Caco-2 (cell line): ENCODE measurements around the gene TGM1. TPM values are rescaled to one million over a fixed set of nuclear protein-coding genes. Genes with fewer than 3 reads are reported as not detected.

ENCODE experiments used
- BruUV-seq: library from RNA; stranded (reverse); fragments of 400-500 nt; replicated peaks from 2 replicates; lab custom pipeline; 2021; lab: Mats Ljungman, UMichigan
- CTCF ChIA-PET: fragments of 300-600 bp; sonication (Branson Sonifier 250); formaldehyde crosslinking; loops from one replicate; lab custom pipeline; 2022; ENCODE audit warnings: antibody characterized with exemption; lab: Charles Lee
- POLR2A ChIA-PET: fragments of 300-600 bp; sonication (Branson Sonifier 250); formaldehyde crosslinking; loops from one replicate; lab custom pipeline; 2022; ENCODE audit warnings: antibody characterized with exemption; lab: Charles Lee
- DNase-seq, 2 experiments: peaks; one replicate each; pipeline versions ENCODE4 v3.0.0 to v3.0.0-alpha.2; 2020 to 2022
- H3K27me3 ChIP-seq: replicated peaks from 2 replicates; pipeline ENCODE4 v1.6.0; 2011; ENCODE audit warnings: low read length; ENCODE audit not compliant: control insufficient read depth, insufficient read depth
- H3K36me3 ChIP-seq: 2 replicates; pipeline ENCODE4 v1.5.1; 2011; ENCODE audit warnings: low read length; ENCODE audit not compliant: control insufficient read depth, insufficient read depth
- H3K4me1 ChIP-seq: fragments of 250-450 bp; sonication (Bioruptor Pico); 2 replicates; pipeline ENCODE4 v1.5.1; 2020; ENCODE audit warnings: mild to moderate bottlenecking
- H3K4me3 ChIP-seq: 2 replicates; pipeline ENCODE4 v1.5.1; 2011; ENCODE audit warnings: low read depth, mild to moderate bottlenecking, control low read depth, low read length
- H3K9me3 ChIP-seq: fragments of 250-450 bp; sonication (Bioruptor Pico); 2 replicates; pipeline ENCODE4 v1.5.1; 2020; ENCODE audit warnings: mild to moderate bottlenecking, moderate library complexity
- H3K27ac Mint-ChIP-seq: one replicate; pipeline ENCODE4 v1.8.0; 2022; ENCODE audit warnings: mixed read lengths; ENCODE audit not compliant: unreplicated experiment
- H3K27me3 Mint-ChIP-seq: one replicate; pipeline ENCODE4 v1.8.0; 2022; ENCODE audit warnings: mixed read lengths; ENCODE audit not compliant: insufficient read depth, unreplicated experiment
- H3K36me3 Mint-ChIP-seq: one replicate; pipeline ENCODE4 v1.8.0; 2022; ENCODE audit warnings: mild to moderate bottlenecking, mixed read lengths; ENCODE audit not compliant: insufficient read depth, unreplicated experiment
- H3K4me1 Mint-ChIP-seq: one replicate; pipeline ENCODE4 v1.8.0; 2022; ENCODE audit warnings: low read depth, mixed read lengths; ENCODE audit not compliant: unreplicated experiment
- H3K4me3 Mint-ChIP-seq: one replicate; pipeline ENCODE4 v1.8.0; 2022; ENCODE audit warnings: mild to moderate bottlenecking, moderate library complexity, mixed read lengths; ENCODE audit not compliant: unreplicated experiment
- H3K9me3 Mint-ChIP-seq: one replicate; pipeline ENCODE4 v1.8.0; 2022; ENCODE audit warnings: mixed read lengths; ENCODE audit not compliant: unreplicated experiment
- CTCF ChIP-seq, 2 experiments: fragments of 200-600 bp in 1 of 2; IDR thresholded peaks; 1 replicate in 1 of 2; 2 replicates in 1 of 2; pipeline versions ENCODE4 v1.5.1 to v1.8.0; 2011 to 2022; ENCODE audit warnings: antibody characterized with exemption in 1 of 2, control low read depth in 1 of 2, inconsistent platforms in 1 of 2, low read depth in 1 of 2, low read length in 1 of 2, mild to moderate bottlenecking in 1 of 2, moderate library complexity in 1 of 2; ENCODE audit not compliant: insufficient read depth in 1 of 2, severe bottlenecking in 1 of 2, unreplicated experiment in 1 of 2
- intact Hi-C: fragments of 100-400 bp; cut with micrococcal nuclease; formaldehyde crosslinking; loops from one replicate; pipeline ENCODE4 v1.10.0; 2022; ENCODE audit not compliant: unreplicated experiment
- total RNA-seq: library from RNA; stranded (reverse); gene quantifications from 2 replicates; pipeline ENCODE4 v1.2.3, GENCODE V29; 2022

Gene TGM1
- total RNA-seq, 1 experiment from 2014 or later, result 5.9 TPM

GRCh38 chr14:24213866-24214662, 48.9 kb downstream of the TGM1 start:
- Histone ChIP-seq H3K36me3 (peaks cover 1% of the 10 kb centered on the region), H3K4me3 (peak overlapping the region; percentile 88), H3K27me3 (no peaks in the 10 kb centered on the region), H3K9me3 (no peaks in the 10 kb centered on the region), H3K4me1 (peaks cover 12% of the 10 kb centered on the region)
- ChIA-PET POLR2A (interaction anchor here (0.6 to 3.0 kb wide), 11 partner anchors 17 to 230 kb away, joined by 3 to 28 read pairs (median 5); partner anchors contain the start of genes CIDEB, DCAF11, EMC9 and PSME2), CTCF (interaction anchor here (0.7 to 1.6 kb wide), 8 partner anchors 24 to 94 kb away, joined by 3 to 10 read pairs (median 4); partner anchors contain the start of genes CIDEB, IRF9 and TINF2)
- BruUV-seq, result TSS peak; percentile 88
- TF ChIP-seq CTCF (IDR thresholded peaks at IDR 0.05; ENCODE audit: insufficient read depth in 1 of 2, low read depth in 1 of 2, low read length in 1 of 2, severe bottlenecking in 1 of 2, unreplicated experiment in 1 of 2), result no peak
- DNase-seq, result no peak
- Mint-ChIP-seq H3K36me3 (peaks cover 59% of the 10 kb centered on the region), H3K4me3 (peak overlapping the region; percentile 91), H3K9me3 (no peaks in the 10 kb centered on the region), H3K27ac (peak overlapping the region; percentile 97), H3K27me3 (no peaks in the 10 kb centered on the region), H3K4me1 (peaks cover 13% of the 10 kb centered on the region)
- intact Hi-C loops, result loop anchor here (1.0 to 2.0 kb wide), 2 partner anchors 19 to 73 kb away; partner anchors contain the start of genes EMC9 and TM9SF1

DNA sequence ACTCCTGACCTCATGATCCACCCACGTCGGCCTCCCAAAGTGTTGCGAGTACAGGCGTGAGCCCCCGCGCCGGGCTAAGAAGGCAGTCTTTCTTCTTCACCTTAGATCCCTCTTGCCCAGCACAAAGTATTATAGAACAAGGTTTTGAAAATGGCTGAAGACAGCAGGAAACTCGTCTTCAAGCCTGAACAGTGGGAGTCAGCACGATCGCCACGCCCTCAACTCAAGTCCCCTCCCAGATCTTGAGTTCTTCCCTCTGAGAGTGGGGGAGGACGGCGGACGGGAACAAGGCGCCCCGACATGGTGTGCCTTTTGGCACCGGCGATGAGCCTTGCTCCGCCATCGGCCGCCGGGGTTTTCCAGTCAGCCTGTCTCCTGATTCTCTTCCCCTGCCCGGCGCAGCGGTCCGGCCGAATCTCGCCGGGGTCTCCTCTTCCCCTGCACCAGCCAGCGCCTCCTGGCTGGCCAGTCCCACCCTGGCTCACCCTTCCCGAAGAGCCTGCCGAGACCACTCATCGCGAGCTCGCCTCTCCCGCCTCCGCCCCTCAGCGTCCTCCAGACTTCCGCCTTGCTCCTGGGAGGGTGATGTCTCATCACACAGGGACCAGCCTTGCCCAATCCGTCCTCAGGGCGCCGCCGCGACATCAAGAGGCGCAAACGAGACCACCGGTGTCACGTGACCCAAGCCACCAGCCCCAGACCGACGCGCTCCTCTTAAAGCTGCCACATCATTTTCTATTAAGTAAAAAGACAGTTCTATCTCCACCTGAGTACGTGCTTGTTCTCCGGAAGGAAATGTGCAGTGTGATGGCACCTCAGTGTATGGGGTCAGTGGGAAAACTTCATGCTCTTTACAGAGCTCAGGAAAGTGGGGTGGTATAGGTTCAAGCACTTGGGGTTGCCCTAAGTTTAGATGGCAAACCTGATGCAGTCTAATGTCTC, 49.8 kb downstream of the TGM1 start, which contains the start of gene CHMP4A:
TSS of gene CHMP4A (minus strand) at position 565 of the 942 bp plus-strand sequence. CDS start at position 516, 49 bp downstream.
- intact Hi-C loops, result loop anchor here (1.0 to 2.0 kb wide), 2 partner anchors 18 to 72 kb away; partner anchors contain the start of genes EMC9 and TM9SF1
- peak in 1 of 2 experiments; percentile 22 for TF ChIP-seq CTCF (IDR thresholded peaks at IDR 0.05; ENCODE audit: insufficient read depth in 1 of 2, low read depth in 1 of 2, low read length in 1 of 2, severe bottlenecking in 1 of 2, unreplicated experiment in 1 of 2)
- H3K36me3 ChIP-seq, result peaks cover 1% of the 10 kb centered on the region; the same call in 1 of the 2 replicates
- H3K27me3 ChIP-seq, result no peaks in the 10 kb centered on the region
- ChIA-PET POLR2A (interaction anchor here (0.6 to 3.0 kb wide), 12 partner anchors 17 to 229 kb away, joined by 3 to 28 read pairs (median 4); partner anchors contain the start of genes CIDEB, DCAF11, EMC9 and PSME2), CTCF (interaction anchor here (0.7 to 1.6 kb wide), 8 partner anchors 25 to 95 kb away, joined by 3 to 10 read pairs (median 4); partner anchors contain the start of genes CIDEB, IRF9 and TINF2)
- H3K4me1 ChIP-seq, result peaks cover 12% of the 10 kb centered on the region
- no peaks in the 10 kb centered on the region for H3K27me3 Mint-ChIP-seq
- peaks cover 58% of the 10 kb centered on the region for H3K36me3 Mint-ChIP-seq
- H3K27ac Mint-ChIP-seq, result peak within 1 kb of the TSS; percentile 97
- H3K4me3 Mint-ChIP-seq, result peak within 1 kb of the TSS; percentile 91
- peaks cover 13% of the 10 kb centered on the region for H3K4me1 Mint-ChIP-seq
- DNase-seq, result peak; percentile 97 to 98
- peak within 1 kb of the TSS; percentile 88 for H3K4me3 ChIP-seq
- H3K9me3 Mint-ChIP-seq, result no peaks in the 10 kb centered on the region
- BruUV-seq, result no TSS peak
- H3K9me3 ChIP-seq, result no peaks in the 10 kb centered on the region
